Activated naive CD8-positive, alpha-beta T cell (primary cell): ENCODE results near the gene RBM38.
"Not testable (repeated sequence)": the region's sequence is repeated elsewhere in the genome, so short reads cannot be mapped to it uniquely, and the experiment has no call there.

ENCODE experiments used
- H3K27ac Mint-ChIP-seq: one replicate; pipeline ENCODE4 v1.8.0; 2021; ENCODE audit warnings: mixed read lengths
- H3K27me3 Mint-ChIP-seq: one replicate; pipeline ENCODE4 v1.8.0; 2021; ENCODE audit warnings: mixed read lengths
- H3K36me3 Mint-ChIP-seq: one replicate; pipeline ENCODE4 v1.8.0; 2021; ENCODE audit warnings: mixed read lengths
- H3K4me1 Mint-ChIP-seq: one replicate; pipeline ENCODE4 v1.8.0; 2021; ENCODE audit warnings: low read depth, mixed read lengths
- H3K4me3 Mint-ChIP-seq: one replicate; pipeline ENCODE4 v1.8.0; 2021; ENCODE audit warnings: mild to moderate bottlenecking, mixed read lengths
- H3K9me3 Mint-ChIP-seq: one replicate; pipeline ENCODE4 v1.8.0; 2021; ENCODE audit warnings: low read depth, mixed read lengths

Gene RBM38

DNA sequence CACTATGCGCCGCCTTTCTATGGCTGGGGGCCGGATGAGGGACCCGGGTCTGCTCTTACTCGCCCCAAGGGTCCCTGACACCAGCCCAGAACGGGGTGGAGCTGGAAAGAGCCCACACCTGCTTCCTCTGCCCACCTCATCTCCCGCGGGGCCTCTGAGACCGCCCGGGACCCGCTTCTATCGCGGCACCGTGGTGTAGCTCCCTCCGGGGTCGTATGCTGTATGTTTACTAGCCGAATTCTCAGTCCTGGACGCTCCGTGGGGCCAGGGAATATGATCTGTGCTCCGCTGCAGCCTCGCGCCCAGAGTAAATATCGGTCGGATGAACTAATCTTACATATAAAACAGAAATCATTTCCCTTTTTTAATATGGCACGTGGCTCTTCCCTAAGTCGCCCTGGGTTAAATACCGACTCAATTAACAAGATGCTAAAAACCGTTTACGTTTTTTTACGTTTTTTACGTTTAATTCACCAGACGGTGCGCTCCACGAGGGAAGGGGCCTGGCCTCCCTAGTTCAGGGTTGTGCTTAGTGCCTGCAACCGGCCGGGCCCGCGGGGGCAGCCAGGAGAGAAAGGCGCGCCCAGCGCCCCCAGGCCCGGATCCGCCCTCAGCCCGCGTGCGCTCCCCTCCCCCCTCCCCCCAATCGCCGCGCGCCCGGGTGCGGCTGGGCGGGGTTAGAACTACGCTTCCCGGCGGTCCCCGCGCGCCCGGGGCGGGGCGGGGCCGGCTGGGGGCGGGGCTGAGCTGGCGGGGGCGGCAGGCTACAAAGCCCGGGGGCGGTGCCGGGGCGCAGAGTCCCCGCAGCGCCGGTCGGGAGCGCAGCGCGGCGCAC is at the start of gene RBM38:
RBM38 (plus strand) TSS at position 793 of the 835 bp plus-strand sequence. CDS start 186 bp downstream, outside the sequence.
- Mint-ChIP-seq H3K27me3 (no peaks in the 10 kb centered on the region), H3K9me3 (no peaks in the 10 kb centered on the region), H3K4me3 (peak within 1 kb of the TSS; percentile 98), H3K36me3 (peaks cover 9% of the 10 kb centered on the region), H3K4me1 (peaks cover 41% of the 10 kb centered on the region), H3K27ac (peak within 1 kb of the TSS; percentile 99)

DNA sequence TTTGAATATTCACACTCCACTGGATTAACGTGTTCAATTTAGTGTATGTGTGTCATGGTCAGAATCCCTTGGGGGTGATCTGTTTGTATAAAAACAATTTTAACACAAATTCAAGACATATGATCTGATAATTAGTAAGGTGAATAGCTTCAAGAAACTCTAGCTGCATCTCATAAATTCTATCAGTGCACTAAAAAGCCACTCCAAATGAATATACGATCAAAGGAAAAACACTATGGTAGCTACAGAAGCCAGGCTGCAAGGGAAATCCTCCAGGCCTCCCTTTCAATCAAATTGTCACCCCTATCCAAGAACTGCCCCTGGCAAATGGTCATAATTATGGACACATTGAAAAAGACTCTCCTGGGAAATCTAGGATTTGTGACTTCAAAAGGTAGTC is 49.5 kb upstream of the RBM38 start:
- Mint-ChIP-seq H3K27me3 (peaks cover 2% of the 10 kb centered on the region), H3K4me3 (no peak overlapping the region), H3K9me3 (no peaks in the 10 kb centered on the region), H3K36me3 (no peaks in the 10 kb centered on the region), H3K27ac (no peak overlapping the region), H3K4me1 (no peaks in the 10 kb centered on the region)

- Mint-ChIP-seq H3K27me3 (peaks cover 2% of the 10 kb centered on the region), H3K36me3 (no peaks in the 10 kb centered on the region), H3K4me3 (no peak overlapping the region), H3K27ac (no peak overlapping the region), H3K4me1 (no peaks in the 10 kb centered on the region), H3K9me3 (no peaks in the 10 kb centered on the region)
Observed at GRCh38 chr20:57342829-57343228, 48.4 kb upstream of the RBM38 start.

GRCh38 chr20:57346477-57346876 is 44.7 kb upstream of the RBM38 start:
- Mint-ChIP-seq H3K9me3 (no peaks in the 10 kb centered on the region), H3K27ac (no peak overlapping the region)

DNA sequence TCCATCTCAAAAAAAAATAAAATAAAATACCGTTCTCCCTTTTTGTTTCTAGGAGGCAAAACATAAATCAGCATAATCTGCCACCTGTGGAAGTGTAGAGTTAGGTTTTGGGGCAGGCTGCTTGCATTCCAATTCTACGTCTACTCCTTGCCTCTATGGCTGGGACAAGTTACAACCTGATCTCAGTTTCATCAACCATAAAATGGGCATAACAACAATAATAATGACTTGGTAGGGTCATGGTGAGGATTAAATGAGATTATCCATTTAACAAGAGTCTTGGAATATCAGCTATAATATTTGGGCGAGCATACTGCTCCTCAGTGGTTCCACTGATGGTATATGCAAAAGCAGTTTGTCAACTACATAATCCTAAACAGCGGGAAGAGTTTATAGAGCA is 43.8 kb upstream of the RBM38 start:
- H3K4me3 Mint-ChIP-seq, result no peak overlapping the region
- no peaks in the 10 kb centered on the region for H3K36me3 Mint-ChIP-seq
- no peaks in the 10 kb centered on the region for H3K9me3 Mint-ChIP-seq

More at GRCh38 chr20:57346477-57346876, 44.7 kb upstream of the RBM38 start:
- Mint-ChIP-seq H3K36me3 (no peaks in the 10 kb centered on the region), H3K27me3 (peaks cover 2% of the 10 kb centered on the region), H3K4me3 (no peak overlapping the region), H3K4me1 (peaks cover 4% of the 10 kb centered on the region)

DNA sequence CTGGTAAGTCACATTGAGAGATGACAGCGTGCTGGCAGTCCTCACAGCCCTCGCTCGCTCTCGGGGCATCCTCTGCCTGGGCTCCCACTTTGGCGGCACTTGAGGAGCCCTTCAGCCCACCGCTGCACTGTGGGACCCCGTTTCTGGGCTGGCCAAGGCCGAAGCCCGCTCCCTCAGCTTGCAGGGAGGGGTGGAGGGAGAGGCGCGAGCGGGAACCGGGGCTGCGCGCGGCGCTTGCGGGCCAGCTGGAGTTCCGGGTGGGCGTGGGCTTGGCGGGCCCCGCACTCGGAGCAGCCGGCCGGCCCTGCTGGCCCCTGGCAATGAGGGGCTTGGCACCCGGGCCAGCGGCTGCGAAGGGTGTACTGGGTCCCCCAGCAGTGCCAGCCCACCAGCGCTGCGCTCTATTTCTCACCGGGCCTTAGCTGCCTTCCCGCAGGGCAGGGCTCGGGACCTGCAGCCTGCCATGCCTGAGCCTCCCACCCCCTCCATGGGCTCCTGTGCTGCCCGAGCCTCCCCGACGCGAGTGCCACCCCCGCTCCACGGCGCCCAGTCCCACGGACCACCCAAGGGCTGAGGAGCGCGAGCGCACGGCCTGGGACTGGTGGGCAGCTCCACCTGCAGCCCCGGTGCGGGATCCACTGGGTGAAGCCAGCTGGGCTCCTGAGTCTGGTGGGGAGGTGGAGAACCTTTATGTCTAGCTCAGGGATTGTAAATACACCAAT is 42.8 kb upstream of the RBM38 start:
- H3K4me1 Mint-ChIP-seq, result peaks cover 22% of the 10 kb centered on the region
- H3K27ac Mint-ChIP-seq, H3K36me3 Mint-ChIP-seq, H3K27me3 Mint-ChIP-seq, H3K9me3 Mint-ChIP-seq, H3K4me3 Mint-ChIP-seq: not testable (repeated sequence)

More for the DNA sequence above, 43.8 kb upstream of the RBM38 start:
- Mint-ChIP-seq H3K27me3 (peaks cover 2% of the 10 kb centered on the region), H3K4me1 (peaks cover 13% of the 10 kb centered on the region), H3K27ac (no peak overlapping the region)

DNA sequence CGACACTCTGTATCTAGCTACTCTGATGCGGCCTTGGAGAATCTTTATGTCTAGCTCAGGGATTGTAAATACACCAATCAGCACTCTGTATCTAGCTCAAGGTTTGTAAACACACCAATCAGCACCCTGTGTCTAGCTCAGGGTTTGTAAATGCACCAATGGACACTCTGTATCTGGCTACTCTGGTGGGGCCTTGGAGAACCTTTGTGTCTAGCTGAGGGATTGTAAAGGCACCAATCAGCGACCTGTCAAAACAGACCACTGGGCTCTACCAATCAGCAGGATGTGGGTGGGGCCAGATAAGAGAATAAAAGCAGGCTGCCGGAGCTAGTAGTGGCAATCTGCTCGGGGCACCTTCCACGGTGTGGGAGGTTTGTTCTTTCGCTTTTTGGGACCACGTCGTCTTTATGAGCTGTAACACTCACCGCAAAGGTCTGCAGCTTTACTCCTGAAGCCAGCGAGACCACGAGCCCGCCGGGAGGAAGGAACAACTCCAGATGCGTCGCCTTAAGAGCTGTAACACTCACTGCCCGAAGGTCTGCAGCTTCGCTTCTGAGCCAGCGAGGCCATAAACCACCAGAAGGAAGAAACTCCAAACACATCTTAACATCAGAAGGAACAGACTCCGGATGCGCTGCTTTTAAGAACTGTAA is 42.1 kb upstream of the RBM38 start:
- peak overlapping the region; percentile 59 for H3K4me3 Mint-ChIP-seq
- H3K27ac Mint-ChIP-seq, result peak overlapping the region; percentile 22
- H3K9me3 Mint-ChIP-seq, H3K36me3 Mint-ChIP-seq, H3K27me3 Mint-ChIP-seq: not testable (repeated sequence)
- H3K4me1 Mint-ChIP-seq, result peaks cover 27% of the 10 kb centered on the region

GRCh38 chr20:57350081-57350710 is 41.0 kb upstream of the RBM38 start:
- Mint-ChIP-seq H3K4me3 (peak overlapping the region; percentile 72), H3K9me3 (no peaks in the 10 kb centered on the region), H3K27ac (peak overlapping the region; percentile 47), H3K4me1 (peaks cover 32% of the 10 kb centered on the region), H3K36me3 (peaks cover 3% of the 10 kb centered on the region), H3K27me3 (no peaks in the 10 kb centered on the region)

DNA sequence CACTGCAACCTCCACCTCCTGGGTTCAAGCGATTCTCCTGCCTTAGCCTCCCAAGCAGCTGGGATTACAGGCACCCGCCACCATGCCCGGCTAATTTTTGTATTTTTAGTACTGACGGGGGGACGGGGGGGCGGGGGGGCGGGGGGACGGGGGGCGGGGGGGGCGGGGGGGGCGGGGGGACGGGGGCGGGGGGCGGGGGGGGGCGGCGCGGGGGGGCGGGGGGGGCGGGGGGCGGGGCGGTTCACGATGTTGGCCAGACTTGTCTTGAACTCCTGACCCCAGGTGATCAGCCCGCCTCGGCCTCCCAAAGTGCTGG is 40.5 kb upstream of the RBM38 start:
- H3K36me3 Mint-ChIP-seq, H3K27me3 Mint-ChIP-seq, H3K9me3 Mint-ChIP-seq: not testable (repeated sequence)
- H3K27ac Mint-ChIP-seq, result peak overlapping the region; percentile 82
- peak overlapping the region; percentile 95 for H3K4me3 Mint-ChIP-seq
- peaks cover 32% of the 10 kb centered on the region for H3K4me1 Mint-ChIP-seq

GRCh38 chr20:57351042-57351783 is 40.0 kb upstream of the RBM38 start, which contains the start of gene RAE1:
Gene RAE1, plus strand, starts transcription at chr20:57351255. Its CDS starts 2,784 bp downstream, at chr20:57354039.
- peaks cover 32% of the 10 kb centered on the region for H3K4me1 Mint-ChIP-seq
- peaks cover 3% of the 10 kb centered on the region for H3K36me3 Mint-ChIP-seq
- peak within 1 kb of the TSS; percentile 82 for H3K27ac Mint-ChIP-seq
- H3K4me3 Mint-ChIP-seq, result peak within 1 kb of the TSS; percentile 95
- no peaks in the 10 kb centered on the region for H3K9me3 Mint-ChIP-seq
- H3K27me3 Mint-ChIP-seq, result no peaks in the 10 kb centered on the region

DNA sequence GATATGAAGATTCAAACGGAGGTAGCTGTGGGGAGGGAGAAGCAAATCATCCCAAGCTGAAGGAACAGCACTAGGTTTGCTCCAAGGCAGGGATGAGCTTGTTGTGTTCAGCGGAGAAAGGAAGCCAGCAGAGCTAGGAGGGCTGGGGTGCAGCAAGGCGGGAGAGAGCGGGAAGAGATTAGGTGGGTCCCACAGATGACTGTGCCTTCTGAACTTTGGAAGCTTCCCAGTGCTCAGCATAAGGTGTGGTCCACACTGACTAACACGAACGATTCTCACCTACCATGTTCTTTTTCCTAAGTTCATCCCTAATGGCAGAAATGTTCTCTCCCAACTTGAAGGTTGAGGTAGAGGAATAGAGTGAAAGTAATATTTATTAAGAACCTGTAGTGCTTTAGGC is 38.9 kb upstream of the RBM38 start:
- no peaks in the 10 kb centered on the region for H3K9me3 Mint-ChIP-seq
- H3K4me1 Mint-ChIP-seq, result peaks cover 32% of the 10 kb centered on the region
- peaks cover 6% of the 10 kb centered on the region for H3K36me3 Mint-ChIP-seq
- H3K4me3 Mint-ChIP-seq, result peak overlapping the region; percentile 95
- no peaks in the 10 kb centered on the region for H3K27me3 Mint-ChIP-seq
- peak overlapping the region; percentile 82 for H3K27ac Mint-ChIP-seq

- Mint-ChIP-seq H3K4me3 (peak overlapping the region; percentile 95), H3K36me3 (peaks cover 6% of the 10 kb centered on the region), H3K27ac (no peak overlapping the region), H3K9me3 (no peaks in the 10 kb centered on the region), H3K4me1 (peaks cover 32% of the 10 kb centered on the region), H3K27me3 (no peaks in the 10 kb centered on the region)
Observed at GRCh38 chr20:57353351-57353750, 37.8 kb upstream of the RBM38 start.

GRCh38 chr20:57361517-57361916 is 29.7 kb upstream of the RBM38 start:
- Mint-ChIP-seq H3K4me3 (no peak overlapping the region), H3K9me3 (no peaks in the 10 kb centered on the region), H3K27me3 (no peaks in the 10 kb centered on the region), H3K27ac (no peak overlapping the region), H3K36me3 (peaks cover 5% of the 10 kb centered on the region), H3K4me1 (peaks cover 4% of the 10 kb centered on the region)

- peaks cover 8% of the 10 kb centered on the region for H3K36me3 Mint-ChIP-seq
- no peaks in the 10 kb centered on the region for H3K9me3 Mint-ChIP-seq
- no peak overlapping the region for H3K27ac Mint-ChIP-seq
- H3K4me3 Mint-ChIP-seq, result no peak overlapping the region
- no peaks in the 10 kb centered on the region for H3K27me3 Mint-ChIP-seq
- H3K4me1 Mint-ChIP-seq, result peaks cover 4% of the 10 kb centered on the region
Observed at GRCh38 chr20:57364451-57364850, 26.7 kb upstream of the RBM38 start.
